B cell (primary cell): ENCODE data around the gene IQCH. TPM values are rescaled to one million over a fixed set of nuclear protein-coding genes. Genes with fewer than 3 reads are reported as not detected.

Experiments used
- ATAC-seq: fragments of 200-7000 bp; cut with Tn5 transposase; one replicate; pipeline ENCODE4 v1.10.0; 2021; ENCODE audit warnings: low read depth, mild to moderate bottlenecking, moderate number of reproducible peaks, moderate library complexity
- CTCF ChIA-PET: fragments of 350-600 bp; sonication (Branson Sonifier 250); formaldehyde crosslinking; loops from one replicate; lab custom pipeline; 2021; ENCODE audit warnings: antibody characterized with exemption, inconsistent platforms; lab: Charles Lee
- POLR2A ChIA-PET: fragments of 350-600 bp; sonication (Branson Sonifier 250); formaldehyde crosslinking; loops from one replicate; lab custom pipeline; 2021; ENCODE audit warnings: antibody characterized with exemption; lab: Charles Lee
- DNase-seq: peaks from one replicate; pipeline ENCODE4 v3.0.0; 2013
- H2AFZ ChIP-seq: 2 replicates; pipeline ENCODE4 v1.6.1; 2012; ENCODE audit warnings: mild to moderate bottlenecking, low read depth, low read length; ENCODE audit not compliant: insufficient read depth, poor library complexity, severe bottlenecking
- H3K27ac ChIP-seq, 2 donors: 1 replicate in 1 of 2; 2 replicates in 1 of 2; pipeline ENCODE4 v1.5.1; 2012 to 2013; ENCODE audit warnings: low read length in 2 of 2, mild to moderate bottlenecking in 2 of 2, moderate library complexity in 1 of 2
- H3K27me3 ChIP-seq, 4 experiments: fragments of 200-600 bp in 1 of 4; sonication (generic) in 1 of 4; replicated peaks in 1 of 4; 1 replicate in 2 of 4; 2 replicates in 2 of 4; pipeline versions ENCODE4 v1.6.1 to v1.7.0; 2013 to 2016; ENCODE audit warnings: low read length in 3 of 4, mild to moderate bottlenecking in 2 of 4, mixed read lengths in 1 of 4, moderate library complexity in 1 of 4; ENCODE audit not compliant: insufficient read depth in 4 of 4, control insufficient read depth in 3 of 4; ENCODE audit errors: control extremely low read depth in 1 of 4
- H3K36me3 ChIP-seq, 2 experiments: replicated peaks in 1 of 2; 1 replicate in 1 of 2; 2 replicates in 1 of 2; pipeline versions ENCODE4 v1.6.1 to v1.7.1; 2013; ENCODE audit warnings: low read length in 1 of 2; ENCODE audit not compliant: insufficient read depth in 2 of 2, control insufficient read depth in 1 of 2; ENCODE audit errors: control extremely low read depth in 1 of 2, extremely low read depth in 1 of 2
- H3K4me1 ChIP-seq, 2 donors: fragments of 200-600 bp in 1 of 2; sonication (generic) in 1 of 2; 1 replicate in 1 of 2; 2 replicates in 1 of 2; pipeline versions ENCODE4 v1.5.1 to v1.6.1; 2013 to 2017; ENCODE audit warnings: low read length in 2 of 2; ENCODE audit not compliant: control insufficient read depth in 2 of 2, insufficient read depth in 2 of 2
- H3K4me2 ChIP-seq: replicated peaks from 2 replicates; pipeline ENCODE3; 2012; ENCODE audit warnings: mild to moderate bottlenecking, low read depth, low read length; ENCODE audit not compliant: poor library complexity, severe bottlenecking
- H3K4me3 ChIP-seq, 5 experiments: fragments of 200-600 bp in 1 of 5; sonication (generic) in 1 of 5; 1 replicate in 3 of 5; 2 replicates in 2 of 5; pipeline versions ENCODE4 v1.5.1 to v1.7.0; 2011 to 2016; ENCODE audit warnings: low read length in 4 of 5, mild to moderate bottlenecking in 4 of 5, low read depth in 2 of 5, control low read depth in 1 of 5, moderate library complexity in 1 of 5; ENCODE audit not compliant: insufficient read depth in 1 of 5; ENCODE audit errors: control extremely low read depth in 1 of 5, extremely low read depth in 1 of 5
- H3K79me2 ChIP-seq: fragments of 200-600 bp; sonication (generic); one replicate; pipeline ENCODE4 v1.6.0; 2016; ENCODE audit warnings: low read length; ENCODE audit not compliant: control insufficient read depth, insufficient read depth
- H3K9ac ChIP-seq: fragments of 200-600 bp; sonication (generic); 2 replicates; pipeline ENCODE4 v1.6.1; 2017; ENCODE audit warnings: mild to moderate bottlenecking, low read length, moderate library complexity
- H3K9me3 ChIP-seq, 3 donors: one replicate each; pipeline versions ENCODE4 v1.6.1 to v1.7.1; 2013; ENCODE audit warnings: low read length in 2 of 3; ENCODE audit not compliant: control insufficient read depth in 2 of 3, insufficient read depth in 1 of 3; ENCODE audit errors: control extremely low read depth in 1 of 3
- H4K20me1 ChIP-seq: 2 replicates; pipeline ENCODE4 v1.6.0; 2012; ENCODE audit warnings: mild to moderate bottlenecking, low read length; ENCODE audit not compliant: insufficient read depth, control insufficient read depth, poor library complexity, severe bottlenecking
- H3K27ac Mint-ChIP-seq: one replicate; pipeline ENCODE4 v1.8.0; 2021; ENCODE audit warnings: mixed read lengths
- H3K27me3 Mint-ChIP-seq: one replicate; pipeline ENCODE4 v1.8.0; 2021; ENCODE audit warnings: mixed read lengths
- H3K4me1 Mint-ChIP-seq: one replicate; pipeline ENCODE4 v1.8.0; 2021; ENCODE audit warnings: mixed read lengths
- H3K4me3 Mint-ChIP-seq: one replicate; pipeline ENCODE4 v1.8.0; 2021; ENCODE audit warnings: mixed read lengths
- H3K9me3 Mint-ChIP-seq: one replicate; pipeline ENCODE4 v1.8.0; 2022; ENCODE audit warnings: mixed read lengths; ENCODE audit not compliant: insufficient read depth
- EZH2 ChIP-seq: IDR thresholded peaks from 2 replicates; pipeline ENCODE4 v1.6.1; 2012; ENCODE audit warnings: borderline replicate concordance, low read depth, mild to moderate bottlenecking, moderate library complexity, low read length; ENCODE audit not compliant: insufficient read depth, poor library complexity, severe bottlenecking
- WGBS: methylation state at CpG from one replicate; pipeline ENCODE4 v1.1.5; 2013; ENCODE audit warnings: missing lambda C conversion rate; ENCODE audit not compliant: insufficient coverage; 5-methylcytosine and 5-hydroxymethylcytosine counted together
- intact Hi-C: fragments of 100-400 bp; cut with micrococcal nuclease; formaldehyde crosslinking; loops from one replicate; pipeline ENCODE4 v1.10.0; 2022
- polyA plus RNA-seq: library from polyadenylated mRNA; depleted of rRNA; stranded (reverse); fragments of >200 nt; gene quantifications from 2 replicates; pipeline ENCODE4 v1.2.3, GENCODE V29; 2012
- total RNA-seq, 2 donors: library from RNA; stranded (reverse); fragments of 120-200 nt in 1 of 2; gene quantifications; 1 replicate in 1 of 2; 2 replicates in 1 of 2; pipeline versions ENCODE4 v1.2.3 to v1.2.4, GENCODE V29; 2013 to 2022
- TF ChIP-seq, protein P1 (sequence below): fragments of 200-600 bp; IDR thresholded peaks from one replicate; pipeline ENCODE4 v1.8.0; 2022; ENCODE audit warnings: antibody characterized with exemption, mild to moderate bottlenecking

The IQCH gene
- total and polyA plus RNA-seq, 2 donors (not counting 1 experiment from before 2014, with no cell fraction given), result 1.6 TPM; not detected in 1

DNA sequence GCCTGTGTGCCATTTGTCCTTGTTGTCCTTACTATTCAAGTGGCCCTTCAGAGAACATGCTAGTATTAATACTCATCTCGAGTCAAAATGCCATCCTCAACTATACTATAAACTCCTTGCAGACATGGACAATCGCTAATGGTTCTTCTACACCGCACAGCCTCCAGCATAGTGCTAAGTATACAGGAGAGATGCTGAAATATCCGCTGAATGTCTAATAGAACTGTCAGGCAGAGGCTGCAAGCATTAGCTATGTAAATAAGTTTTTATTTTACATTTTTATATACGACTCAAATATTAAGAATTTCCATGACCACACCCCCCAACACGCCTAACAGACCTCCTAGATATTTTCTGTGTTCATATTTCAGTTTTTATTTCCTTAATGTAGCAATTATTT is 39.5 kb upstream of the IQCH start:
- Mint-ChIP-seq H3K4me1 (no peaks in the 10 kb centered on the region), H3K9me3 (no peaks in the 10 kb centered on the region), H3K4me3 (no peak overlapping the region), H3K27ac (no peak overlapping the region), H3K27me3 (no peaks in the 10 kb centered on the region)
- ChIA-PET CTCF (no interaction called here), POLR2A (no interaction called here)
- WGBS, result no CpG with 5 or more reads among the region's 6 CpGs
- TF ChIP-seq EZH2, result no peak
- TF ChIP-seq, protein P1, sequence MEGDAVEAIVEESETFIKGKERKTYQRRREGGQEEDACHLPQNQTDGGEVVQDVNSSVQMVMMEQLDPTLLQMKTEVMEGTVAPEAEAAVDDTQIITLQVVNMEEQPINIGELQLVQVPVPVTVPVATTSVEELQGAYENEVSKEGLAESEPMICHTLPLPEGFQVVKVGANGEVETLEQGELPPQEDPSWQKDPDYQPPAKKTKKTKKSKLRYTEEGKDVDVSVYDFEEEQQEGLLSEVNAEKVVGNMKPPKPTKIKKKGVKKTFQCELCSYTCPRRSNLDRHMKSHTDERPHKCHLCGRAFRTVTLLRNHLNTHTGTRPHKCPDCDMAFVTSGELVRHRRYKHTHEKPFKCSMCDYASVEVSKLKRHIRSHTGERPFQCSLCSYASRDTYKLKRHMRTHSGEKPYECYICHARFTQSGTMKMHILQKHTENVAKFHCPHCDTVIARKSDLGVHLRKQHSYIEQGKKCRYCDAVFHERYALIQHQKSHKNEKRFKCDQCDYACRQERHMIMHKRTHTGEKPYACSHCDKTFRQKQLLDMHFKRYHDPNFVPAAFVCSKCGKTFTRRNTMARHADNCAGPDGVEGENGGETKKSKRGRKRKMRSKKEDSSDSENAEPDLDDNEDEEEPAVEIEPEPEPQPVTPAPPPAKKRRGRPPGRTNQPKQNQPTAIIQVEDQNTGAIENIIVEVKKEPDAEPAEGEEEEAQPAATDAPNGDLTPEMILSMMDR, result no peak
- intact Hi-C loops, result no loop called here
- DNase-seq (no peak), ATAC-seq (no peak)
- Histone ChIP-seq H3K79me2 (no peaks in the 10 kb centered on the region), H2AFZ (no peak overlapping the region), H3K27ac (no peak overlapping the region), H3K4me3 (no peak overlapping the region), H4K20me1 (no peaks in the 10 kb centered on the region), H3K4me2 (no peak overlapping the region), H3K9me3 (no peaks in the 10 kb centered on the region), H3K9ac (no peak overlapping the region), H3K4me1 (no peaks in the 10 kb centered on the region), H3K36me3 (no peaks in the 10 kb centered on the region), H3K27me3 (no peaks in the 10 kb centered on the region)

DNA sequence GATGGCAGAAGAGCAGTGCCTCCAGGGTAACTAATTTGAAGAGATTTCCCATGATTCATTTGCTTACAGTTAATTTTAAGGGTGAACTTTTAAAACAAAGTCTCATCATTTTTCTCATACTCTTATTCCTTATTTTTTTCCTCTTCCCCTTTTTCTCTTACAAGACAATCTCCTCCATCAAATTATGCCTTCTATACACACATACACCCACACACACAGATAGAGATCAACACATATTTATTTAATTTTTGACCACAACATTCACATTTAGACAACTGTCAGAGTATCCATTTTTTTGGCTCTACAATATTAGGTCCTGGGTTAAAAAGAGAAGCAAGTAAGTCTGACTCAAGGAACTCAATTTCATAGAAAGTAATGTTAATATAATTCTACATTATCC is 37.7 kb upstream of the IQCH start:
- Histone ChIP-seq H3K4me1 (peaks cover 0 to 2% of the 10 kb centered on the region in 2 donors), H3K4me2 (no peak overlapping the region), H3K36me3 (no peaks in the 10 kb centered on the region), H3K79me2 (no peaks in the 10 kb centered on the region), H3K9me3 (no peaks in the 10 kb centered on the region), H3K9ac (no peak overlapping the region), H3K4me3 (no peak overlapping the region), H3K27me3 (no peaks in the 10 kb centered on the region), H4K20me1 (no peaks in the 10 kb centered on the region), H3K27ac (no peak overlapping the region), H2AFZ (no peak overlapping the region)
- H3K27me3 Mint-ChIP-seq, result no peaks in the 10 kb centered on the region
- ChIA-PET CTCF (no interaction called here), POLR2A (no interaction called here)
- TF ChIP-seq, protein P1, result no peak
- TF ChIP-seq EZH2, result no peak
- no peaks in the 10 kb centered on the region for H3K4me1 Mint-ChIP-seq
- DNase-seq (no peak), ATAC-seq (no peak)
- intact Hi-C loops, result no loop called here
- no peak overlapping the region for H3K4me3 Mint-ChIP-seq
- H3K27ac Mint-ChIP-seq, result no peak overlapping the region
- no peaks in the 10 kb centered on the region for H3K9me3 Mint-ChIP-seq
